GM18520 (cell line): ENCODE results near the gene CTSE.
"Not testable (repeated sequence)": the region's sequence is repeated elsewhere in the genome, so short reads cannot be mapped to it uniquely, and the experiment has no call there.

Source experiments
- ATAC-seq: cut with Tn5 transposase; IDR thresholded peaks from one replicate; pipeline ENCODE4 v1.9.1; 2021; ENCODE audit not compliant: unreplicated experiment

The CTSE gene

DNA sequence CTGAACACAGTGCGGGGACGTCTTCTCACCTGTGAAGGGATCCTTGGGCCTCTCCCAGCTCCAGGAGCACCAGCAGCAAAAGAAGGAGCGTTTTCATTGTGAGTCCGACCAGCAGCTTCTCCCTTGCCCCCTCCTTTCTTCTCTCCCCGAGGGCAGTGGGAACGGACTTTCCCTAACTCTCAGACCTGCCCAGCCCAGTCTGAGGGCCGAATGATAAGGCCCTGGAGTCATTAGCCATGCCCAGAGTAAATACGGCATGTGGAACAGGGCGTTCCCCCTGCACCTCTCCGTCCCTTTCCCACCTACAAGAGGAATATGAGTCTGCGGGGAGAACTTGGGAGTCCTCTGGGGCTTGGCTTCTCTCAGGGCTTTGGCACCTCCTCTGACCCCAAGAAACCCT, at the start of gene CTSE:
Gene CTSE, minus strand, starts transcription at position 201 of the 400 bp plus-strand sequence. Its CDS starts 104 bp downstream, at position 97.
- ATAC-seq: no peak

DNA sequence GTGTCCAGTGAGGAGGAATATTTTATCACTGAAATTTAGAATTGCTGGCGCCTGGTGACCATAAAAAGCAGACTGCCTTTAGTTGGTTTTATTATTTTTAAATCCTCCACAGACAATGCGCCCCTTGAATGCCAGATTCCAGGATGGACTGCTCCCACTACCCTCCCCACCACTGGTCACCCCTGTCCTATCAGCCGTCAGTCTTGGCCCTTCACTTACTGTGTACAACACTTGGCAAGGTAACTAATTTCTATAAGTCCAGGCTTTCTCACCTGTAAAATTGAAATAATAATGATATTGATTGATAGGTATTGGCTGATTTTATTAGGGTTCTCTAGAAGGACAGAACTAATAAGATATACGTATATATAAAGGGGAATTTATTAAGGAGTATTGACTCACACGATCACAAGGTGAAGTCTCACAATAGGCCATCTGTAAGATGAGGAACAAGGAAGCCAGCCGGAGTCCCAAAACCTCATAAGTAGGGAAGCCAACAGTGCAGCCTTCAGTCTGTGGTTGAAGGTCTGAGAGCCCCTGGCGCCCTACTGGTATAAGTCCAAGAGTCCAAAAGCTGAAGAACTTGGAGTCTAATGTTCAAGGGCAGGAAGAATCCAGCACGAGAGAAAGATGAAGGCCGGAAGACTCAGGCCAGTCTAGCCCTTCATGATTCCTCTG, 47.1 kb upstream of the CTSE start:
- no peak for ATAC-seq

DNA sequence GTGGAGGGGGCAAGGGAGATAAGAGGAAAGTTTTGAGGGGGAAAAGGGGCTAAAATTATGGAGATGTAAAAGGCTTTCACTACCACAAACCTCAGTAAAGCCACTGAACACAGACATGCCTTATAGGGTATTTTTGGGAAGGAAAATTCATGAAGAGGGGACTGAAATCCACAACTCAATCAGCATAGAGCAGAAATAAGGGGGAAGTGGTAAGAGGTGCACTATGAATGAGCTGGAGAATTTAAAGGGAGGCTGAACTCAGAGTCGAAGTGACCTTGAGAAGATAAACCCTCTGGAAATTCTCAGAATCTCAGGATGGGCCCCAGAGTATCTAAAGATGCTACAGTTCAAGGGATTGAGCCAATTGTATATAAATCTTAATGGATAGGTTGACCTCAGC, 44.6 kb upstream of the CTSE start:
- ATAC-seq: no peak

DNA sequence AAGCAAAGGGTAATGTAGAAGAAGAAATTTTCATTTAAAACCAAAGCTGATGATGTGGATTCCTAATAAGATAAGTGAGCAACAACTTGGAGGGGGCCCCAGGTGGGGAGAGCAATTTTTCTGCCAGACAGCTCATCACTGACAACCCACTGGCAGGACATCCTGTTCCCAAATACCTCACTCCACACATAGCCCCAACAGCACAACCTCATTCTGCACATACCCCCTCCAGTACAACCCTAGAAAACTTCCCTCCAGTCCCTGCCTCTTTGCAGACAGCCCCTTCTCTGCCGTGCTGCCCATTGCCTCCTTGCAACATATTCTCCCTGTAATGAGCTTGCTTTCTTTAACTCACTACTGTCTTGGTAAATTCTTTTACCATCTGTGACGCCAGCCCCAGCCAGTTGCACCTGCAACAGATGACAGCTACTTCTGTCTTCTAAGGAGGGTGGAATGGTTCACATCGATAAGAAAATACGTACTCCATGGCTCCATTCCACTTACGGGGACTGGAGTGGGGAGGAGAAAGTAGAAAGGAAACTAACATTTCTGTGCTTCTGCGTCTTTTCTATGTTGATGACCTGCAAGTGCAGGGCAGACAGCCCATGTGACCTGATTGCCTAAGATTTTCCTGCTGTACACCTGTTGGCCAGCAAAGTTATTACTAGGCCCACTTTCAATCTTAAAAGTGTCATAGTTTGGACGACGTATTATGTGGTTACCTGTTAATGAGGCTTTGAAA, 44.0 kb upstream of the CTSE start:
- no peak for ATAC-seq

DNA sequence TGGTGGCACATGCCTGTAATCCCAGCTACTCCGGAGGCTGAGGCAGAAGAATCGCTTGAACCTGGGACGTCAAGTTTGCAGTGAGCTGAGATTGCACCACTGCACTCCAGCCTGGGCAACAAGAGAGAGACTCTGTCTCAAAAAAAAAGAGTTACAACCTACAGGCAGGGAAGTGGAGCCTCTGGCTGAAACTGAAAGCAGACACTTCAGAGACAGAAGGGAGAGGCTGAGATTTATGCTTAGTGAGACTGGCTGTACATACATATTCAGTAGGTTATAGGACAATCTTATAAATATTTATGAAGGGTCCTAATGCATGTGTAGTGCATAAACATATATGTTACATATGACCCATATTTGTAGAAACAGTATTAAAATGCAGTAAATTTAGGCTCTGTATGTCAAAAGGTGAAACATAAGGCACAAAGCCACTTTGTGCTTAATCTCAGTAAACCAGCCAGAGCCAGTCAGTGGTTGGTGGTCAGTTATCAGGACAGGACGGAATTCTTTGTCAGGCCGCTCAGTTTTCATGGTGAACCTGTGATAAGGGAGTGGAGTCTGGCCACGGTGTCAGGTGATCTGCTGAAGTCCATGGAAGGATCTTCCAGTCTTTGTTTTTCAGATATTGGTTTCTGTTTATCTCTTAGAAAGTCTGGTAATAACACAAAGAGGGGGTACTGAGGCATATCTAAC, 42.9 kb upstream of the CTSE start:
- ATAC-seq: peak; percentile 78

DNA sequence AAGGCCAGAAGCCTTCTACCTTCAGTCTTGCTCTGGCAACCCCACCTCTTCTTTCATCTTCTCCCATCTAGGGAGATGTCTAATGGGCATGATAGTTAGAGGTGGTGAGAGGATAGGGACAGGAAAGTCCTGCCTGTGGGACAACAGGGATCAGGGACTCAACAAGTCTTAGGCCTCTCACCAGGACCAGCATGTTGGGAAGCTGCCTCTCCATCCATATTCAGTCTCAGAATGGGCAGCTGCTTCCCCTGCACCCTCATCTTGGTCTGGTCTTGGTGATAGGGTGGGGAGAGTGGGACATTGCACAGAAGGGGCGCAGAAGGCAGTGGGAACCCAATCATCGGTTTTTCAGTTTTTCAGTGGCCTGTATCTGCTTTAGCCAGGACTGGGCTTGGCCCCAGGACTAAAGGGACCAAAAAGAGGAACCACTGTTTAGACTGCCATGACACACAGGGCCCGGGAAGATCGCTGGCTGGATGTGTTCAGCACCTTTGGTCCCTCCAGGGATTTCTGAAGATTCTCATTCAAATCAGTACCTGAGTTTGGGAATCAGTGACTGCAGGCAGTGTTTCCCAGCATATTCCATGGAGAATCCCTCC, 42.0 kb upstream of the CTSE start:
- no peak for ATAC-seq

DNA sequence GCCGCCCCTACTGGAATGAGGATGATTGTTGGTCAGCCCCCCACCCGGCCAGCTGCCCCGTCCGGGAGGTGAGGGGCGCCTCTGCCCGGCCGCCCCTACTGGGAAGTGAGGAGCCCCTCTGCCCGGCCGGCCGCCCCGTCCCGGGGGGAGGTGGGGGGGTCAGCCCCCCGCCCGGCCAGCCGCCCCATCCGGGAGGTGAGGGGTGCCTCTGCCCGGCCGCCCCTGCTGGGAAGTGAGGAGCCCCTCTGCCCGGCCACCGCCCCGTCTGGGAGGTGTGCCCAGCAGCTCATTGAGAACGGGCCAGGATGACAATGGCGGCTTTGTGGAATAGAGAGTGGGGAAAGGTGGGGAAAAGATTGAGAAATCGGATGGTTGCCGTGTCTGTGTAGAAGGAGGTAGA, 40.8 kb upstream of the CTSE start:
- not testable (repeated sequence) for ATAC-seq

DNA sequence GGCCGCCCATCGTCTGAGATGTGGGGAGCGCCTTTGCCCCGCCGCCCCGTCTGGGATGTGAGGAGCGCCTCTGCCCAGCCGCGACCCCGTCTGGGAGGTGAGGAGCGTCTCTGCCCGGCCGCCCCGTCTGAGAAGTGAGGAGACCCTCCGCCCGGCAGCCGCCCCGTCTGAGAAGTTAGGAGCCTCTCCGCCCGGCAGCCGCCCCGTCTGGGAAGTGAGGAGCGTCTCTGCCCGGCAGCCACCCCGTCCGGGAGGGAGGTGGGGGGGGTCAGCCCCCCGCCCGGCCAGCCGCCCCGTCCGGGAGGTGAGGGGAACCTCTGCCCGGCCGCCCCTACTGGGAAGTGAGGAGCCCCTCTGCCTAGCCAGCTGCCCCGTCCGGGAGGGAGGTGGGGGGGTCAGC, 40.3 kb upstream of the CTSE start:
- ATAC-seq: not testable (repeated sequence)

DNA sequence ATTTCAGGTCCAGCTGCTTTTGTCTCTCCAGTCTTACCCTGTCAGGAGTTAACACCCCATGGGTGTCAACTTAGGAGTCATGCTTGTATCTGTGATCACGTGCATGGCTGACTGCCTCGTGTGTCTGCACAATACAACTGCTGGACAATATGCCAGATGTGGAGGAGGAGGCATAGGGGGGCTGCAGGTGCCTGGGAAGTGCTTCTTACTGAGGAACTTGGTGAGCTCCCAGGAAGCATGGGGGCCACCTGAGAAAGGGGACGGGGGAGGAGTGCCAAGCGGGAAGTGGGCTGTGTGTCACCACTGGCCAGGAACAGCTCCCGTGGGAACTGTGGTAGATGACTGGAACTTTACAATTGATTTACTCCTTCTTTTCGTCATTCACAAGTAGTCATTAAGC, 38.8 kb upstream of the CTSE start:
- no peak for ATAC-seq

DNA sequence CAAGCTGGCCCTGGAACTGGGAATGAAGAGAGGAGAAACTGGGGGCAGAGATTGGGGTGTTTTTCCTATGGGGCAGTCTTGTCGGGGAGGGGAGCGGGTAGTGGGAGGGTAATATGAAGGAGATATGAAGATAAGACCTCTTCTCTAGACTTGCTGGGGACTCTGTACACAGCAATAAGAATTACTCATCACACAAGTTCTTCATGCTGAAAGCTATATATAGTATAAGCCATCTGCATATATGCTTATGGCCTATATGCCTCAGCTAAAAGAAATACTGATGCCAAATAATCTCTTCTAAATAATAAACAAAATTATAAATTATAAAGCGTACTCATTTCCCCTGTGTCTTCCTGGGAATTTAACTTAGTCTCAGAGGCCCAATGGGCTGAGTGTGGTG, 37.1 kb upstream of the CTSE start:
- no peak for ATAC-seq

DNA sequence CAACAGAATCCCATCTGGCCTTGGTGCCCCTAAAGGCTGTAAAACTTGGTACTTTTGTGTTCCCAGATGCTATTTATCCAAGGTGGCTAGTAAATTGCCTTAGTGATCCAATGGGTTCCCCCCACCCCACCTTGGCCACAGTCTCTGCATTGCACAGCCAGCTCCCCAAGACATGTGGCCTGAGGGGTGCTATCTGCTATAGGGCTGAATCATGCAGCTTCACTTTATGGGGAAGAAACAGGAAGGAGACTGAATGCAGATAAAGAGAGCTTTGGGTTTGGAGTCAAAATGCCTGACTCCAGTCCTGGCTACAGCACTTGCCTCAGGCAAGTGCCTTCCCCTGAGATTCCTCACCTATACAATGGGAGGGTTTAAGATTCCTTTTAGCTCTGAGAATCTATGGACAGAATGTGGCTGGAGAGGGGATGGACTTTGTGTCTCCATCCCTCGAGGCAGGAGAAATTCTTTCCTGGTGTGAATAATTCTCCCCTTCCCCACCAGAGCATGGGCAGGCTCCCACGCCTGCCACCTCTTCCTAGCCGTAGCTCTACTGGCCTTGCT, 35.7 kb upstream of the CTSE start:
- ATAC-seq: no peak

DNA sequence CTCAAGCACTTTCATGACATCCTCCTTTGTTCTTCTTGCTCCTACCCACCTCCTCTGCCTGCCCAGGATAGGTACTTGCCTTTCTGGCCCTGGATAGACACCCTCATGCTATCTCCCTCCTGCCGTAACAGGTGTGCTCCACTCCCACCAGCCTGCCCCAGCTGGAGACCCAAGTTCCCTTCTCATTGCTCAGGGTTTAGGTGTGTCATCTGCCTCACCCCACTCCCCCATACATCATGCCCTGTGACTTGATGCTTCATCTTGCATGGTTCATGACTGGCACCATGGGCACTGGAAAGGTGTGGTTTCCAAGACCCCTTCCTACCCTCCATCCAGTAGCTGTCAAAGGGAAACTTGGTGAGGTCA, 35.2 kb upstream of the CTSE start:
- no peak for ATAC-seq

DNA sequence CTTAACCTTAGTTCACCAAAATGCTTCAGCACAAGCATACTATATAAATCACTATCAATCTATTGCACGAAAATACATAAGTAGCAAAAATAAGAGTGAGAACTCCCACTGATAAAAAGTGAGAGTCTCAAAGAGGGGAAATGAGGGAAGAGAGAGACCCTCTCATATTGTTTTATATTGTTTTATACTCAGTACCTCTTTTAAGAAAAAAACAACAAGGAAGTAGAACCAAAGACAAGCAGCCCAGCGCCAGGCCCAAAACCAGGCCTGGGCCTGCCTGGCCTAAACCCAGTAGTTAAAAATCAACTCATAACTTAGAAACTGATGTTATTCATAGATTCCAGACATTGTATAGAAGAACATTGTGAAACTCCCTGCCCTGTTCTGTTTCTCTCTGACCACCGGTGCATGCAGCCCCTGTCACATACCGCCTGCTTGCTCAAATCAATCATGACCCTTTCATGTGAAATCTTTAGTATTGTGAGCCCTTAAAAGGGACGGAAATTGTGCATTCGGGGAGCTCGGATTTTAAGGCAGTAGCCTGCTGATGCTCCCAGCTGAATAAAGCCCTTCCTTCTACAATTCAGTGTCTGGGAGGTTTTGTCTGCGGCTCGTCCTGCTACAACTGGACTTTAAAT, 34.7 kb upstream of the CTSE start:
- not testable (repeated sequence) for ATAC-seq

DNA sequence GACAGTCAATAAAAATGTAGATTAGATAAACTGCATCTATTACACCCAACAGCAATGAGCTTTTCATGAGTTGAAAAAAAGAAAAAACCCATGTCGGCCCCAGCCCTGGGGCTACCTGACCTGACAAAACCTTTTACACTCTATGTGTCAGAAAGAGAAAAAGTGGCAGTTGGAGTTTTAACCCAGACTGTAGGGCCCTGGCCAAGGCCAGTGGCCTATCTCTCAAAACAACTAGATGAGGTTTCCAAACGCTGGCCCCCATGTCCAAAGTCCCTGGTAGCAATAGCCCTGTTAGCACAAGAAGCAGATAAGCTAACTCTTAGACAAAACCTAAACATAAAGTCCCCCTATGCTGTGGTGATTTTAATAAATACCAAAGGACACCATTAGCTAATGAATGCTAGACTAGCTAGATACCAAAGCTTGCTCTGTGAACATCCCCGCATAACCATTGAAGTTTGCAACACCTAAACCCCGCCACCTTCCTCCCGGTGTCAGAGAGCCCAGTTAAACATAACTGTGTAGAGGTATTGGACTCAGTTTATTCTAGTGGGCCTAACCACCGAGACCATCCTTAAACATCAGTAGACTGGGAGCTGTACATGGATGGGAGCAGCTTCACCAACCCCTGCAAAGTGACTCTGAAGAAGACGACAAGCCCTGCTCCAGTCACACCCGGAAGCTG, 32.1 kb upstream of the CTSE start:
- ATAC-seq: not testable (repeated sequence)

DNA sequence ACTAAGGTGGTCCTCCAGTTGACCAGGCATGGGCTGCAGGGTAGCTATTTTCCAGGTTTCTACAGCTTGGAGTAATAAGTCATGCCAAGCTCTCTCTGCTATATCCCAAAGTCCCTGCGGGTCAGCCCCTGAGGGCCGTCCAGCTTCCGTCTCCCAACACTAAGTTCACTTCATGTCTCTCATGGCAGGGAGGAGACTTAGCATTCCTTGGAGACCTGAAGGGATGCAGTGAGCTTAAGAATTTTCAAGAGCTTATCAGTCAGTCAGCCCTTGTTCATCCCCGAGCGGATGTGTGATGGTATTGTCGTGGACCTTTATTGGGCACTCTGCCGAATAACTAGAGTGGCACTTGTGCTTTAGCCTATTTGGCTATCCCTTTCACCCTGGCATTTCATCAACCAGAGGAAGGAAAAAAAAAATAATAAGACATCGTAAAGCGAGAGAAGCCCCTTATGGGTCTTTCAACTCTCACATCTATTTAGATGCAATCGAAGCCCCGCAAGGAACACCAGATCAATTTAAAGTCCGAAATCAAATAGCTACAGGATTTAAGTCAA, 31.5 kb upstream of the CTSE start:
- ATAC-seq: not testable (repeated sequence)

DNA sequence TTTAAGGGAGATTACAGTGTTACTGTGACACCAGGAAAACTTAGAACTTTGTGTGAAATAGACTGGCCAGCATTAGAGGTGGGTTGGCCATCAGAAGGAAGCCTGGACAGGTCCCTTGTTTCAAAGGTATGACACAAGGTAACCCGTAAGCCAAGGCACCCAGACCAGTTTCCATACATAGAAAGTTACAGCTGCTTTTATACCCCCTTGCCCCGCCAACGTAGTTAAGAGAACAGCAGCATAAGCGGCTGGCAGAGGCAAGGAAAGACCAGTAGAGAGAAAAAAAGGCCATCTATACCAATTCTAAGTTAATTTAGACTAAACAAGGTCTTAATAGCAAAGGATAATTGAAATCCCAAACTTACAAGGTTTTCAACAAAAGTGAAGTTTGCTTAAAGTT, 29.9 kb upstream of the CTSE start:
- ATAC-seq: not testable (repeated sequence)

DNA sequence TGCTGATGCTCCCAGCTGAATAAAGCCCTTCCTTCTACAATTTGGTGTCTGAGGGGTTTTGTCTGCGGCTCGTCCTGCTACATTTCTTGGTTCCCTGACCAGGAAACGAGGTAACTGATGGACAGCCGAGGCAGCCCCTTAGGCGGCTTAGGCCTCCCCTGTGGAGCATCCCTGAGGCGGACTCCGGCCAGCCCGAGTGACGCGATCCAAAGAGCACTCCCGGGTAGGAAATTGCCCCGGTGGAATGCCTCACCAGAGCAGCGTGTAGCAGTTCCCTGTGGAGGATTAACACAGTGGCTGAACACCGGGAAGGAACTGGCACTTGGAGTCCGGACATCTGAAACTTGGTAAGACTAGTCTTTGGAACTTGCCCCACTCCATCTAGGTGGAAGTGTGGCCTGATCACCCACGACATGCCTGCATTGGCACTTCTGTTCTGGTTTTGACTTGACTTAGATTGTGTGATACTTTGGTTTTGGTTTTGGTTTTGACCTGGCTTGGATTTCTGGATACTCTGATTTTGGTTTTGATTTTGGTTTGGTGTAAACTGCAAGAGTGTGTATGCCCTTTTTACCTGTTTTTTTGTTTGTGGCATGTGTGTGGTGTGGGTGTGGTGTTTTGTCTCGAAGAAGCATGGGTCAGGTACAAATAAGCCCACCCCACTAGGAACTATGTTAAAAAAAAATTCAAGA, 29.4 kb upstream of the CTSE start, which contains the start of gene RHEX:
Gene RHEX, plus strand, starts transcription at position 255 of the 692 bp plus-strand sequence. CDS start 44,656 bp downstream, outside the sequence.
- ATAC-seq: not testable (repeated sequence)

DNA sequence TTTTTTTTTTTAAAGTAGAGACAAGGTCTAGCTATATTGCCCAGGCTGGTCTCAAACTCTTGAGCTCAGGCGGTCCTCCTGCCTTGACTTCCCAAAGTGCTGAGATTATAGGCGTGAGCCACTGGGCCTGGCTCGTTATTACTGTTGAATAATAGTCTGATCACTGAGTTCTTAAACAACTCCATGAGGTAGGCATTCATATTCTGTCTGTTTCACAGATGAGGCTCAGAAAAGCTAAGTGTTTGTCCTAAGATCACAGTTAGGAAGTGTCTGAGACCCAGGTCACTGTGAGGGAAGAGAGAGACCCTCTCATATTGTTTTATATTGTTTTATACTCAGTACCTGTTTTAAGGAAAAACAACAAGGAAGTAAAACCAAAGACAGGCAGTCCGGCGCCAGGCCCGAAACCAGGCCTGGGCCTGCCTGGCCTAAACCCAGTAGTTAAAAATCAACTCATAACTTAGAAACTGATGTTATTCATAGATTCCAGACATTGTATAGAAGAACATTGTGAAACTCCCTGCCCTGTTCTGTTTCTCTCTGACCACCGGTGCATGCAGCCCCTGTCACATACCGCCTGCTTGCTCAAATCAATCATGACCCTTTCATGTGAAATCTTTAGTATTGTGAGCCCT, 28.7 kb upstream of the CTSE start:
- not testable (repeated sequence) for ATAC-seq
